Fibroblast of lung (primary cell): ENCODE data around the gene TMTC2. TPM values are rescaled to one million over a fixed set of nuclear protein-coding genes. Genes with fewer than 3 reads are reported as not detected.
"Not testable (repeated sequence)": the region's sequence is repeated elsewhere in the genome, so short reads cannot be mapped to it uniquely, and the experiment has no call there.

ENCODE experiments used
- DNase-seq, 2 donors: peaks; one replicate each; pipeline versions ENCODE4 v3.0.0 to v3.0.0-alpha.2; 2010; ENCODE audit warnings: low read depth in 2 of 2
- H2AFZ ChIP-seq: 2 replicates; pipeline ENCODE4 v1.5.1; 2012; ENCODE audit warnings: low read length, control low read depth, inconsistent platforms
- H3K27ac ChIP-seq: 2 replicates; pipeline ENCODE4 v1.5.1; 2011; ENCODE audit warnings: low read length, control low read depth; ENCODE audit not compliant: insufficient read depth
- H3K27me3 ChIP-seq: 2 replicates; pipeline ENCODE4 v1.5.1; 2011; ENCODE audit warnings: mild to moderate bottlenecking, low read length; ENCODE audit not compliant: control insufficient read depth, insufficient read depth
- H3K36me3 ChIP-seq: 2 replicates; pipeline ENCODE4 v1.5.1; 2011; ENCODE audit warnings: low read length; ENCODE audit not compliant: control insufficient read depth, insufficient read depth
- H3K4me1 ChIP-seq: 2 replicates; pipeline ENCODE4 v1.5.1; 2011; ENCODE audit warnings: low read length; ENCODE audit not compliant: control insufficient read depth, insufficient read depth; ENCODE audit errors: extremely low read depth
- H3K4me2 ChIP-seq: 2 replicates; pipeline ENCODE4 v1.5.1; 2011; ENCODE audit warnings: low read length, control low read depth; ENCODE audit not compliant: insufficient read depth; ENCODE audit errors: extremely low read depth
- H3K4me3 ChIP-seq, 4 experiments: fragments of 200-600 bp in 1 of 4; sonication (generic) in 1 of 4; replicated peaks in 1 of 4; 2 replicates each; pipeline ENCODE4 v1.5.1; 2011 to 2016; ENCODE audit warnings: low read length in 4 of 4, low read depth in 3 of 4, mild to moderate bottlenecking in 3 of 4, control low read depth in 2 of 4, inconsistent platforms in 1 of 4, mixed read lengths in 1 of 4; ENCODE audit not compliant: insufficient read depth in 1 of 4; ENCODE audit errors: control extremely low read depth in 1 of 4
- H3K79me2 ChIP-seq: 2 replicates; pipeline ENCODE4 v1.5.1; 2012; ENCODE audit warnings: mild to moderate bottlenecking, low read length, inconsistent platforms; ENCODE audit not compliant: control insufficient read depth, insufficient read depth
- H3K9ac ChIP-seq: 2 replicates; pipeline ENCODE4 v1.5.1; 2011; ENCODE audit warnings: mild to moderate bottlenecking, low read length, control low read depth; ENCODE audit not compliant: insufficient read depth
- H3K9me3 ChIP-seq: 2 replicates; pipeline ENCODE4 v1.5.1; 2012; ENCODE audit warnings: low read depth, low read length; ENCODE audit not compliant: control insufficient read depth, insufficient read depth
- H4K20me1 ChIP-seq: 2 replicates; pipeline ENCODE4 v1.5.1; 2011; ENCODE audit warnings: low read length; ENCODE audit not compliant: control insufficient read depth, insufficient read depth; ENCODE audit errors: extremely low read depth
- EZH2 ChIP-seq: IDR thresholded peaks from 2 replicates; pipeline ENCODE4 v1.5.1; 2012; ENCODE audit warnings: low read length, control low read depth, mild to moderate bottlenecking; ENCODE audit errors: missing control alignments
- polyA plus RNA-seq, 2 donors: library from polyadenylated mRNA; depleted of rRNA in 1 of 2; stranded (reverse) in 1 of 2; unstranded in 1 of 2; fragments of >200 nt; gene quantifications; 2 replicates each; pipeline ENCODE4 v1.2.1, GENCODE V29; 2011 to 2012; ENCODE audit warnings: missing spikeins in 1 of 2
- total RNA-seq: library from RNA; depleted of rRNA; stranded (reverse); fragments of >200 nt; gene quantifications from 2 replicates; pipeline ENCODE4 v1.2.1, GENCODE V29; 2014
- TF ChIP-seq, protein P1 (sequence below), 2 donors: IDR thresholded peaks in 1 of 2; conservative IDR thresholded peaks in 1 of 2; 1 replicate in 1 of 2; 2 replicates in 1 of 2; pipeline ENCODE4 v1.5.1; 2011 to 2012; ENCODE audit warnings: low read length in 2 of 2, control low read depth in 1 of 2, inconsistent platforms in 1 of 2, low read depth in 1 of 2, mild to moderate bottlenecking in 1 of 2

TMTC2 gene
- total and polyA plus RNA-seq, 2 donors (not counting 1 experiment from before 2014, with no cell fraction given): 3.5 to 9.7 TPM

- Histone ChIP-seq H3K27me3 (no peaks in the 10 kb centered on the region), H3K79me2 (no peaks in the 10 kb centered on the region), H3K9me3 (no peaks in the 10 kb centered on the region), H3K36me3 (no peaks in the 10 kb centered on the region), H3K4me2 (no peak overlapping the region), H3K27ac (no peak overlapping the region), H4K20me1 (no peaks in the 10 kb centered on the region), H2AFZ (no peak overlapping the region), H3K4me3 (no peak overlapping the region), H3K9ac (no peak overlapping the region), H3K4me1 (no peaks in the 10 kb centered on the region)
- no peak for DNase-seq
- TF ChIP-seq EZH2: no peak
- TF ChIP-seq, protein P1, sequence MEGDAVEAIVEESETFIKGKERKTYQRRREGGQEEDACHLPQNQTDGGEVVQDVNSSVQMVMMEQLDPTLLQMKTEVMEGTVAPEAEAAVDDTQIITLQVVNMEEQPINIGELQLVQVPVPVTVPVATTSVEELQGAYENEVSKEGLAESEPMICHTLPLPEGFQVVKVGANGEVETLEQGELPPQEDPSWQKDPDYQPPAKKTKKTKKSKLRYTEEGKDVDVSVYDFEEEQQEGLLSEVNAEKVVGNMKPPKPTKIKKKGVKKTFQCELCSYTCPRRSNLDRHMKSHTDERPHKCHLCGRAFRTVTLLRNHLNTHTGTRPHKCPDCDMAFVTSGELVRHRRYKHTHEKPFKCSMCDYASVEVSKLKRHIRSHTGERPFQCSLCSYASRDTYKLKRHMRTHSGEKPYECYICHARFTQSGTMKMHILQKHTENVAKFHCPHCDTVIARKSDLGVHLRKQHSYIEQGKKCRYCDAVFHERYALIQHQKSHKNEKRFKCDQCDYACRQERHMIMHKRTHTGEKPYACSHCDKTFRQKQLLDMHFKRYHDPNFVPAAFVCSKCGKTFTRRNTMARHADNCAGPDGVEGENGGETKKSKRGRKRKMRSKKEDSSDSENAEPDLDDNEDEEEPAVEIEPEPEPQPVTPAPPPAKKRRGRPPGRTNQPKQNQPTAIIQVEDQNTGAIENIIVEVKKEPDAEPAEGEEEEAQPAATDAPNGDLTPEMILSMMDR (conservative IDR thresholded peaks at IDR 0.05 in 1 of 2, IDR thresholded peaks at IDR 0.05 in 1 of 2; ENCODE audit: low read depth in 1 of 2, low read length in 2 of 2): no peak
These were observed 72.1 kb downstream of the TMTC2 start for GRCh38 chr12:82758749-82759330.

- no peaks in the 10 kb centered on the region for H3K79me2 ChIP-seq
- no peak for DNase-seq
- no peaks in the 10 kb centered on the region for H3K27me3 ChIP-seq
These were observed 73.7 kb downstream of the TMTC2 start for GRCh38 chr12:82760423-82760822.

DNA sequence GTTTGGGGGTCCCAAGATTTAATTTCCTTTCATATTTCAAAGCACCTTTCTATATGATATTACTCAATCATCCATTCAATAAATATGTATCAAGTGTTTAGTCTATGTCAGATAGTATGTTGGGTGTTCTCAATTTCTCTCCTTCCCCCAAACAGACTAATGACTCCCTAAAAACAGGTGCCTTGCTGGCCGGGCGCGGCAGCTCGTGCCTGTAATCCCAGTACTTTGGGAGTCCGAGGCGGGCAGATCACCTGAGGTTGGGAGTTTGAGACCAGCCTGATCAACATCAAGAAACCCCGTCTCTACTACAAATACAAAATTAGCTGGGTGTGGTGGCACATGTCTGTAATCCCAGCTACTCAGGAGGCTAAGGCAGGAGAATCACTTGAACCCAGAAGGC is 78.5 kb downstream of the TMTC2 start:
- H3K4me1 ChIP-seq, H3K9ac ChIP-seq, H3K4me2 ChIP-seq, H3K9me3 ChIP-seq, H3K27me3 ChIP-seq, H3K27ac ChIP-seq, H3K36me3 ChIP-seq, DNase-seq, H3K4me3 ChIP-seq, H4K20me1 ChIP-seq, H3K79me2 ChIP-seq, H2AFZ ChIP-seq: not testable (repeated sequence)

More at GRCh38 chr12:82760423-82760822, 73.7 kb downstream of the TMTC2 start:
- Histone ChIP-seq H2AFZ (no peak overlapping the region), H3K4me2 (no peak overlapping the region), H3K9me3 (no peaks in the 10 kb centered on the region), H4K20me1 (no peaks in the 10 kb centered on the region), H3K36me3 (no peaks in the 10 kb centered on the region), H3K9ac (no peak overlapping the region), H3K4me1 (no peaks in the 10 kb centered on the region), H3K27ac (no peak overlapping the region), H3K4me3 (no peak overlapping the region)
- TF ChIP-seq EZH2: no peak
- TF ChIP-seq, protein P1 (conservative IDR thresholded peaks at IDR 0.05 in 1 of 2, IDR thresholded peaks at IDR 0.05 in 1 of 2; ENCODE audit: low read depth in 1 of 2, low read length in 2 of 2): no peak
